SK-N-SH (cell line): ENCODE results near the gene KIAA1549.

Source experiments
- CTCF ChIP-seq: fragments of 200-600 bp; sonication (generic); IDR thresholded peaks from 2 replicates; pipeline ENCODE4 v1.6.1; 2017; ENCODE audit warnings: antibody characterized with exemption, mild to moderate bottlenecking, moderate library complexity
- EP300 ChIP-seq, 2 experiments: IDR thresholded peaks; 2 replicates each; pipeline versions ENCODE4 v1.4.0 to v1.6.1; 2012; ENCODE audit warnings: borderline replicate concordance in 1 of 2, low read depth in 1 of 2, low read length in 1 of 2
- EZH2phosphoT487 ChIP-seq: fragments of 200-600 bp; sonication (generic); IDR thresholded peaks from 2 replicates; pipeline ENCODE4 v1.6.1; 2017; ENCODE audit warnings: low read depth, mixed run types, mild to moderate bottlenecking, antibody characterized with exemption, moderate library complexity, borderline replicate concordance
- FOXJ3 ChIP-seq: sonication (generic); formaldehyde crosslinking; IDR thresholded peaks from 2 replicates; pipeline ENCODE4 v1.5.1; 2020; ENCODE audit warnings: mild to moderate bottlenecking, missing genetic modification reagents
- GABPA ChIP-seq: IDR thresholded peaks from 2 replicates; pipeline ENCODE4 v1.4.0; 2012; ENCODE audit warnings: low read depth, mild to moderate bottlenecking
- RAD21 ChIP-seq: IDR thresholded peaks from 2 replicates; pipeline ENCODE4 v1.6.1; 2012; ENCODE audit warnings: mild to moderate bottlenecking, low read length
- REST ChIP-seq: IDR thresholded peaks from 2 replicates; pipeline ENCODE4 v1.6.1; 2012; ENCODE audit warnings: mild to moderate bottlenecking, low read depth, low read length, moderate library complexity
- RFX5 ChIP-seq: IDR thresholded peaks from 2 replicates; pipeline ENCODE4 v1.6.1; 2012; ENCODE audit warnings: mild to moderate bottlenecking, improper control_type of control experiment, low read length
- TEAD4 ChIP-seq: IDR thresholded peaks from 2 replicates; pipeline ENCODE4 v1.4.0; 2012; ENCODE audit warnings: mild to moderate bottlenecking, borderline replicate concordance; ENCODE audit not compliant: insufficient read depth

GRCh38 chr7:138921277-138921676 is 59.9 kb downstream of the KIAA1549 start:
- TF ChIP-seq CTCF (no peak), RAD21 (no peak), EP300 (IDR thresholded peaks at IDR 0.05; ENCODE audit: borderline replicate concordance in 1 of 2, low read depth in 1 of 2, low read length in 1 of 2) (no peak), EZH2phosphoT487 (no peak), FOXJ3 (no peak), RFX5 (no peak), TEAD4 (no peak), REST (no peak), GABPA (no peak)
